Measurements from ENCODE around the gene STPG2.

GRCh38 chr4:97942951-97943350 lies 200.3 kb downstream of the STPG2 start:
- TF ChIP-seq, protein P1, sequence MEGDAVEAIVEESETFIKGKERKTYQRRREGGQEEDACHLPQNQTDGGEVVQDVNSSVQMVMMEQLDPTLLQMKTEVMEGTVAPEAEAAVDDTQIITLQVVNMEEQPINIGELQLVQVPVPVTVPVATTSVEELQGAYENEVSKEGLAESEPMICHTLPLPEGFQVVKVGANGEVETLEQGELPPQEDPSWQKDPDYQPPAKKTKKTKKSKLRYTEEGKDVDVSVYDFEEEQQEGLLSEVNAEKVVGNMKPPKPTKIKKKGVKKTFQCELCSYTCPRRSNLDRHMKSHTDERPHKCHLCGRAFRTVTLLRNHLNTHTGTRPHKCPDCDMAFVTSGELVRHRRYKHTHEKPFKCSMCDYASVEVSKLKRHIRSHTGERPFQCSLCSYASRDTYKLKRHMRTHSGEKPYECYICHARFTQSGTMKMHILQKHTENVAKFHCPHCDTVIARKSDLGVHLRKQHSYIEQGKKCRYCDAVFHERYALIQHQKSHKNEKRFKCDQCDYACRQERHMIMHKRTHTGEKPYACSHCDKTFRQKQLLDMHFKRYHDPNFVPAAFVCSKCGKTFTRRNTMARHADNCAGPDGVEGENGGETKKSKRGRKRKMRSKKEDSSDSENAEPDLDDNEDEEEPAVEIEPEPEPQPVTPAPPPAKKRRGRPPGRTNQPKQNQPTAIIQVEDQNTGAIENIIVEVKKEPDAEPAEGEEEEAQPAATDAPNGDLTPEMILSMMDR (conservative IDR thresholded peaks at IDR 0.05 in 1 of 2, IDR thresholded peaks at IDR 0.05 in 1 of 2; ENCODE audit: extremely low read depth in 1 of 2, insufficient read depth in 1 of 2, low read depth in 1 of 2, low read length in 2 of 2), result no peak
- TF ChIP-seq EZH2 (IDR thresholded peaks at IDR 0.05; ENCODE audit: borderline replicate concordance, low read length), result no peak
